Measurements from ENCODE around the gene SCIN.

The SCIN gene

DNA sequence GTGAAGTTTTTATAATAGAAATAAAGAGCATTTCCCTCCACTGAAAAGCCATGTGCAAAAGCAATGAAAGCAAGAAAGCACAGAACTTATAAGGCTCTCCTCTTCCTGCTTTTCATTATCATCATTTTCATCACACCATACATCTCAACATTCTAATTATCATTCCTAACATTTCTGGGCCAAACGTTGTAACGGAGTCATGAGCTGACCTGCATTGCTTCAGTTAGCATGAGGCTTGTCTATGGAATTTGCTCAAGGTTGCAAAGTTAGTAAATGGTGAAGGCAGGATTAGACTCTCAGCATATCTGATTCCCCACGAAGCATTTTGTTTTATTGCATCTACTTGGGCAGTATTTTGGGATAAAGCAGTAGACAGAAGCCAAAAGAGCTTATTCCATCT is 11.4 kb downstream of the SCIN start:
- H3K4me3 ChIP-seq (replicated peaks in 1 of 2; ENCODE audit: low read depth in 2 of 2, low read length in 2 of 2), result no peak overlapping the region
- peak in 1 of 2 donors; percentile 8 for DNase-seq (ENCODE audit: low read depth in 2 of 2)
- TF ChIP-seq, protein P1, sequence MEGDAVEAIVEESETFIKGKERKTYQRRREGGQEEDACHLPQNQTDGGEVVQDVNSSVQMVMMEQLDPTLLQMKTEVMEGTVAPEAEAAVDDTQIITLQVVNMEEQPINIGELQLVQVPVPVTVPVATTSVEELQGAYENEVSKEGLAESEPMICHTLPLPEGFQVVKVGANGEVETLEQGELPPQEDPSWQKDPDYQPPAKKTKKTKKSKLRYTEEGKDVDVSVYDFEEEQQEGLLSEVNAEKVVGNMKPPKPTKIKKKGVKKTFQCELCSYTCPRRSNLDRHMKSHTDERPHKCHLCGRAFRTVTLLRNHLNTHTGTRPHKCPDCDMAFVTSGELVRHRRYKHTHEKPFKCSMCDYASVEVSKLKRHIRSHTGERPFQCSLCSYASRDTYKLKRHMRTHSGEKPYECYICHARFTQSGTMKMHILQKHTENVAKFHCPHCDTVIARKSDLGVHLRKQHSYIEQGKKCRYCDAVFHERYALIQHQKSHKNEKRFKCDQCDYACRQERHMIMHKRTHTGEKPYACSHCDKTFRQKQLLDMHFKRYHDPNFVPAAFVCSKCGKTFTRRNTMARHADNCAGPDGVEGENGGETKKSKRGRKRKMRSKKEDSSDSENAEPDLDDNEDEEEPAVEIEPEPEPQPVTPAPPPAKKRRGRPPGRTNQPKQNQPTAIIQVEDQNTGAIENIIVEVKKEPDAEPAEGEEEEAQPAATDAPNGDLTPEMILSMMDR (IDR thresholded peaks at IDR 0.05; ENCODE audit: low read depth, low read length), result no peak

- no peak overlapping the region for H3K4me3 ChIP-seq (replicated peaks in 1 of 2; ENCODE audit: low read depth in 2 of 2, low read length in 2 of 2)
- TF ChIP-seq, protein P1 (IDR thresholded peaks at IDR 0.05; ENCODE audit: low read depth, low read length), result no peak
- DNase-seq (ENCODE audit: low read depth in 2 of 2), result no peak
These were observed 11.8 kb downstream of the SCIN start for GRCh38 chr7:12582362-12582761.

DNA sequence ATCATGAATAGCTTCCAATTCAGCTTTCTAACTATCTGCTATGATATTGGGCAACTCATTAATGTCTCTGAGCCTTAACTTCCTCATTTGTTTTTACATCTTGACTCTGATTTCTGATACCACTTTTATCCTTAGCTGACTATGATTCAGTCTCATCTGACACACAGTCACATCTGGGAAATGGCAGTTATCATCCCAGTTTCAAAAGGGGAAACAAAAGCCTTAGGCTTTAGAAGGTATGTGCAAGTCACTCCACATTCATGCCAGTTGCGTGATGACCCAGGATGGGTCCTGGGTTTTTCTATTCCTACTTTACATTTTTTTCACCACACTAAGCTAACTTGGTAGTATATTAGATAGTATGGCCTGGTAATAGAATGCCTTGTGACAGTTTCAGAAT is 12.7 kb downstream of the SCIN start:
- H3K4me3 ChIP-seq (replicated peaks in 1 of 2; ENCODE audit: low read depth in 2 of 2, low read length in 2 of 2), result no peak overlapping the region
- TF ChIP-seq, protein P1 (IDR thresholded peaks at IDR 0.05; ENCODE audit: low read depth, low read length), result no peak
- no peak for DNase-seq (ENCODE audit: low read depth in 2 of 2)

DNA sequence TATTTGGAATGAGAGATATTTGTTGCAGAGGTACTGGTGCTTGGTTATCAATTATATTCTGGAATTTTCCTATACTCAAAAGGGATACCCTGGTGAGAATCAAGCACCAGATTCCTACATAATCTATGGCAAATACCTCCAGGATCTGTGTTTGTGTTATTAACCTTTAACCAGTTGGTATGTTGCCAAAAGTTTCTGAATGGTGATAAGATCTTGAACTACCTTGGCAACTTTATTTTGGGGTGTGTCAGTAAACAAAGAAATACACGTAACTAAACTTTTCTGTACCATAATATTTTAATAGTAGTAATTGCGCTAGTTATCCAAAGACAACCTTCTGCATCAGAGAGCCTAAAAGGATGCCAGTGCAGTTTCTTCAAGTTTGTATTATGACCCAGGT is 13.4 kb downstream of the SCIN start:
- TF ChIP-seq, protein P1 (IDR thresholded peaks at IDR 0.05; ENCODE audit: low read depth, low read length), result no peak
- no peak for DNase-seq (ENCODE audit: low read depth in 2 of 2)
- no peak overlapping the region for H3K4me3 ChIP-seq (replicated peaks in 1 of 2; ENCODE audit: low read depth in 2 of 2, low read length in 2 of 2)

DNA sequence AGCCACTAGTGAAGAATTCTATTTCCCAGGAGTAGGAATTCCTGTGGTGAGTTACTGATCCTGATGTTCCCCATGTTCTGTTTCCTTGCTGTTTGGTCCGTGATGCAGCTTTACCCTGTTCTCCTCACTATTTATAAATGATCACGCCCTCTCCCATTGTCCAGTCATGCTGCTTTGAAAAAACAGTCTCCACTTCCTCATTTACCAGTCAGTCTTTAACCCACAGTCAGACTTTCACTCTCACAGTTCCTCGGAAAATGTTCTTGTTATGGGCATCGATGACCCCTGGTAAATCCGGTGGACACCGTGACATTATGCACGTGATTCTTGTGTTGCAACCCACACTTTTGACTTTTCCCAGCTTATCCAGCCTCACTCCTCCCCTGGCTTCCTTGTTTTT is 14.4 kb downstream of the SCIN start:
- H3K4me3 ChIP-seq (replicated peaks in 1 of 2; ENCODE audit: low read depth in 2 of 2, low read length in 2 of 2), result no peak overlapping the region
- peak in 1 of 2 donors; percentile 18 for DNase-seq (ENCODE audit: low read depth in 2 of 2)
- TF ChIP-seq, protein P1 (IDR thresholded peaks at IDR 0.05; ENCODE audit: low read depth, low read length), result no peak

DNA sequence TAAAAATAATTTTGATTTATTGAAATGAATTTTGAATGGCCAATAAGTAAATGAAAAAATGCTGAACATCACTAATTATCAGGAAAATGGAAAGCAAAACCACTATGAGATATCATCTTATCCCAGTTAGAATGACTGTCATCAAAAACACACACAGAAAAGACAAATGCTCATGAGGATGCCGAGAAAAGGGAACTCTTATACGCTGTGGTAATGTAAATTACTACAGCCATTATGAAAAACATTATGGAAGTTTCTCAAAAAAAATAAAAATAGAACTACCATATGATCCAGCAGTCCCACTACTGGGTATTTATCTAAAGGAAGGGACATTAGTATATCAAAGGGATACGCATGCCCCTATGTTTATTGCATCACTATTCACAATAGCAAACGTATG is 15.8 kb downstream of the SCIN start:
- no peak overlapping the region for H3K4me3 ChIP-seq (replicated peaks in 1 of 2; ENCODE audit: low read depth in 2 of 2, low read length in 2 of 2)
- TF ChIP-seq, protein P1 (IDR thresholded peaks at IDR 0.05; ENCODE audit: low read depth, low read length), result no peak
- no peak for DNase-seq (ENCODE audit: low read depth in 2 of 2)

GRCh38 chr7:12588259-12588904 is 17.9 kb downstream of the SCIN start:
- DNase-seq (ENCODE audit: low read depth in 2 of 2), result no peak
- TF ChIP-seq, protein P1 (IDR thresholded peaks at IDR 0.05; ENCODE audit: low read depth, low read length), result no peak
- H3K4me3 ChIP-seq (replicated peaks in 1 of 2; ENCODE audit: low read depth in 2 of 2, low read length in 2 of 2), result no peak overlapping the region
